Measurements from ENCODE around the gene HS3ST3A1. TPM values are rescaled to one million over a fixed set of nuclear protein-coding genes. Genes with fewer than 3 reads are reported as not detected.

The HS3ST3A1 gene
- total and polyA plus RNA-seq, 2 donors from 2014 or later, result 1.2 to 2.2 TPM

- Histone ChIP-seq H3K36me3 (ENCODE audit: control insufficient read depth in 2 of 3, insufficient read depth in 3 of 3, low read length in 3 of 3) (no peaks in the 10 kb centered on the region), H3K4me1 (ENCODE audit: control insufficient read depth in 2 of 3, insufficient read depth in 2 of 3, low read depth in 1 of 3, low read length in 3 of 3) (no peaks in the 10 kb centered on the region), H3K9ac (ENCODE audit: low read length in 3 of 3) (no peak overlapping the region), H3K27me3 (ENCODE audit: control insufficient read depth, insufficient read depth, low read length) (no peaks in the 10 kb centered on the region), H3K4me3 (ENCODE audit: low read length in 3 of 3) (no peak overlapping the region), H3K9me3 (ENCODE audit: control insufficient read depth in 2 of 3, insufficient read depth in 1 of 3, low read length in 3 of 3) (no peaks in the 10 kb centered on the region), H3K27ac (ENCODE audit: low read depth in 2 of 2, low read length in 2 of 2) (no peak overlapping the region)
- DNase-seq (no peak), FAIRE-seq (no peak)
- no peak for TF ChIP-seq CTCF (IDR thresholded peaks at IDR 0.05; ENCODE audit: borderline replicate concordance, extremely low read depth, insufficient read depth)
- intact Hi-C loops (cut with DNase I), result no loop called here
Measured at GRCh38 chr17:13462673-13463124, 139.0 kb downstream of the HS3ST3A1 start.

GRCh38 chr17:13462146-13462545 is 139.6 kb downstream of the HS3ST3A1 start:
- Histone ChIP-seq H3K9ac (ENCODE audit: low read length in 3 of 3) (no peak overlapping the region), H3K27ac (ENCODE audit: low read depth in 2 of 2, low read length in 2 of 2) (no peak overlapping the region), H3K4me1 (ENCODE audit: control insufficient read depth in 2 of 3, insufficient read depth in 2 of 3, low read depth in 1 of 3, low read length in 3 of 3) (no peaks in the 10 kb centered on the region), H3K36me3 (ENCODE audit: control insufficient read depth in 2 of 3, insufficient read depth in 3 of 3, low read length in 3 of 3) (no peaks in the 10 kb centered on the region), H3K9me3 (ENCODE audit: control insufficient read depth in 2 of 3, insufficient read depth in 1 of 3, low read length in 3 of 3) (no peaks in the 10 kb centered on the region), H3K27me3 (ENCODE audit: control insufficient read depth, insufficient read depth, low read length) (no peaks in the 10 kb centered on the region), H3K4me3 (ENCODE audit: low read length in 3 of 3) (no peak overlapping the region)
- TF ChIP-seq CTCF (IDR thresholded peaks at IDR 0.05; ENCODE audit: borderline replicate concordance, extremely low read depth, insufficient read depth), result no peak
- DNase-seq (no peak), FAIRE-seq (no peak)
- intact Hi-C loops (cut with DNase I), result no loop called here

- DNase-seq (no peak), FAIRE-seq (no peak)
- Histone ChIP-seq H3K36me3 (ENCODE audit: control insufficient read depth in 2 of 3, insufficient read depth in 3 of 3, low read length in 3 of 3) (no peaks in the 10 kb centered on the region), H3K9ac (ENCODE audit: low read length in 3 of 3) (no peak overlapping the region), H3K27ac (ENCODE audit: low read depth in 2 of 2, low read length in 2 of 2) (no peak overlapping the region), H3K27me3 (ENCODE audit: control insufficient read depth, insufficient read depth, low read length) (no peaks in the 10 kb centered on the region), H3K9me3 (ENCODE audit: control insufficient read depth in 2 of 3, insufficient read depth in 1 of 3, low read length in 3 of 3) (no peaks in the 10 kb centered on the region), H3K4me1 (ENCODE audit: control insufficient read depth in 2 of 3, insufficient read depth in 2 of 3, low read depth in 1 of 3, low read length in 3 of 3) (no peaks in the 10 kb centered on the region), H3K4me3 (ENCODE audit: low read length in 3 of 3) (no peak overlapping the region)
- TF ChIP-seq CTCF (IDR thresholded peaks at IDR 0.05; ENCODE audit: borderline replicate concordance, extremely low read depth, insufficient read depth), result no peak
- intact Hi-C loops (cut with DNase I), result no loop called here
Measured at GRCh38 chr17:13460261-13461000, 141.3 kb downstream of the HS3ST3A1 start.
